IgD-negative memory B cell (primary cell): Measurements from ENCODE around the gene NAALADL2. TPM values are rescaled to one million over a fixed set of nuclear protein-coding genes. Genes with fewer than 3 reads are reported as not detected.
A peak's percentile ranks its signal among the peaks of the same experiment; 100 is the strongest.
"Not testable (repeated sequence)": the region's sequence is repeated elsewhere in the genome, so short reads cannot be mapped to it uniquely, and the experiment has no call there.

Experiments used
- H3K27ac Mint-ChIP-seq, 3 donors: one replicate each; pipeline ENCODE4 v1.8.0; 2020 to 2022; ENCODE audit warnings: mild to moderate bottlenecking in 3 of 3, mixed read lengths in 3 of 3, moderate library complexity in 1 of 3
- H3K27me3 Mint-ChIP-seq: one replicate; pipeline ENCODE4 v1.8.0; 2021; ENCODE audit warnings: mixed read lengths
- H3K36me3 Mint-ChIP-seq: one replicate; pipeline ENCODE4 v1.8.0; 2020; ENCODE audit warnings: mild to moderate bottlenecking, mixed read lengths
- H3K4me1 Mint-ChIP-seq, 3 donors: one replicate each; pipeline ENCODE4 v1.8.0; 2020 to 2022; ENCODE audit warnings: mixed read lengths in 3 of 3, mild to moderate bottlenecking in 1 of 3
- H3K4me3 Mint-ChIP-seq, 4 donors: one replicate each; pipeline ENCODE4 v1.8.0; 2020 to 2022; ENCODE audit warnings: mild to moderate bottlenecking in 4 of 4, mixed read lengths in 4 of 4, moderate library complexity in 3 of 4
- H3K9me3 Mint-ChIP-seq, 3 donors: one replicate each; pipeline ENCODE4 v1.8.0; 2020 to 2021; ENCODE audit warnings: mixed read lengths in 3 of 3, mild to moderate bottlenecking in 1 of 3
- polyA plus RNA-seq: library from polyadenylated mRNA; unstranded; fragments of 300-500 nt; fragmentation: Illumina TruSeq; gene quantifications from one replicate; pipeline ENCODE4 v1.2.3, GENCODE V29; 2021

Gene NAALADL2
- polyA plus RNA-seq, 1 donor from 2014 or later = not detected

- Mint-ChIP-seq H3K9me3 (peaks cover 4 to 10% (median 6%) of the 10 kb centered on the region in 3 donors), H3K27ac (no peak overlapping the region), H3K4me1 (no peaks in the 10 kb centered on the region), H3K4me3 (no peak overlapping the region), H3K36me3 (no peaks in the 10 kb centered on the region), H3K27me3 (no peaks in the 10 kb centered on the region)
Measured at GRCh38 chr3:175103298-175103697, 244.2 kb downstream of the NAALADL2 start.

GRCh38 chr3:175105066-175105465, 245.9 kb downstream of the NAALADL2 start:
- no peak overlapping the region for H3K4me3 Mint-ChIP-seq
- H3K9me3 Mint-ChIP-seq = peaks cover 2 to 9% (median 5%) of the 10 kb centered on the region in 3 donors
- no peaks in the 10 kb centered on the region for H3K27me3 Mint-ChIP-seq
- no peaks in the 10 kb centered on the region for H3K36me3 Mint-ChIP-seq
- H3K4me1 Mint-ChIP-seq = no peaks in the 10 kb centered on the region
- H3K27ac Mint-ChIP-seq = no peak overlapping the region

DNA sequence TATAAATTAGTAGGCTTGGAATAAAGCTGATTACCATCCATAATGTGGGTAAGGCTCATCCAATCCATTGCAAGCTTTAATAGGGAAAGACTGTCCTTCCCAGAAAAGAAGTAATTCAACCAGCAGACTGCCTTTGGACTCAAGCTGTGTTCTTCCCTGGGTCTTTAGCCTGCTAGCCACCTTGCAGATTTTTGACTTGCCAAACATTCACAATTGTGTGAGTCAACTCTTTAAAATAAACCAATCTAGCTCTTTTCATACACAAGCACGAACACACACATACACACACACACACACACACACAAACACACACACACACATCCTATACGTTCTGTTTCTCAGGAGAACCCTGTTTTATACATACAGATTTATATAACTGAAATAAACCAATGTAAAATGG, 248.1 kb downstream of the NAALADL2 start:
- no peaks in the 10 kb centered on the region for H3K36me3 Mint-ChIP-seq
- no peak overlapping the region for H3K4me3 Mint-ChIP-seq
- no peaks in the 10 kb centered on the region for H3K27me3 Mint-ChIP-seq
- H3K4me1 Mint-ChIP-seq = no peaks in the 10 kb centered on the region
- no peak overlapping the region for H3K27ac Mint-ChIP-seq
- H3K9me3 Mint-ChIP-seq = peaks cover 5 to 8% (median 8%) of the 10 kb centered on the region in 3 donors

DNA sequence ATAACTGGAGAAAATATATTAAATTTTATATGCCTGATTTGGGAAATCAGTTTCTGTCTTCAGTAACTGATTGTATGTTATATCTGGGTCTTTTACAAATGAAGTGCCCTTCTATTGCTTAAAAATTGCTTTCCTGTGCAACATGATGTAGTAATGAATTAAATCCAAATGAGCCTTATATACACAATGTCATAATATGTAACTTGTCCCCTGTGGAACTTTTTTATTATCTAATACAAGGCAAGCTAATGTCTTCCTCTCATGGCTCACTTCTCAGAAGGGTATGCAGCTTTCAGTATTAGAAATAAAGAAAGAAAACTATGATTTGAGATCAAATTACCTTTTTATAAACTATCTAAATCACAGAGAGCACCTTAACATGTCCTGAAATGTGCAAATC, 248.9 kb downstream of the NAALADL2 start:
- no peaks in the 10 kb centered on the region for H3K4me1 Mint-ChIP-seq
- no peaks in the 10 kb centered on the region for H3K27me3 Mint-ChIP-seq
- H3K4me3 Mint-ChIP-seq = no peak overlapping the region
- no peak overlapping the region for H3K27ac Mint-ChIP-seq
- H3K36me3 Mint-ChIP-seq = no peaks in the 10 kb centered on the region
- peaks cover 5 to 8% (median 8%) of the 10 kb centered on the region in 3 donors for H3K9me3 Mint-ChIP-seq

DNA sequence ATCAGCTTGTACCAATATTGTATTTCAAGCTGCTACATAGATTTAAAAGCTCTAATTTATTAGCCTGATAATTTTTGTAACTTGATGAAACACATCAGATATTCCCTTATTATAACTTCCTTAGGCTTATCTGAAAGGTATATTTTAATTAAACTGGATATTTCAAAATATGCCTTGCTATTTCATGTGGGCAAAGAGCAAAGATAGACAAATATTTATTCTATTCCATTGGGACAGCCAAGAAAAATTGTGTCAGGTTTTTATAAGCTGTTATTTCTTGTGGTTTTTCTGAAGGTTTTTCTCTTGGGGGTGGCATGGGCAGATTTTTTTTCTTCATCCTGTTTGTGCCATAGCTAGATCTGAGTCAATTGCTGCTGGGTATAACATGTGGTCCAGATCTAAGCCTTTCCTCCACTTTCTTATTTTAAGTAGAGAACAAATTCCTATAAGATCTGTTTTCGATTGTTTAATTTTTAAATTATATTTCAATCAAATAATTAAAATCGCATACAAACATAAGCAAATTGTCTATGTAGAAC, 249.5 kb downstream of the NAALADL2 start:
- Mint-ChIP-seq H3K4me1 (no peaks in the 10 kb centered on the region), H3K27me3 (no peaks in the 10 kb centered on the region), H3K36me3 (no peaks in the 10 kb centered on the region), H3K9me3 (peaks cover 3 to 6% (median 5%) of the 10 kb centered on the region in 3 donors), H3K4me3 (no peak overlapping the region), H3K27ac (no peak overlapping the region)

DNA sequence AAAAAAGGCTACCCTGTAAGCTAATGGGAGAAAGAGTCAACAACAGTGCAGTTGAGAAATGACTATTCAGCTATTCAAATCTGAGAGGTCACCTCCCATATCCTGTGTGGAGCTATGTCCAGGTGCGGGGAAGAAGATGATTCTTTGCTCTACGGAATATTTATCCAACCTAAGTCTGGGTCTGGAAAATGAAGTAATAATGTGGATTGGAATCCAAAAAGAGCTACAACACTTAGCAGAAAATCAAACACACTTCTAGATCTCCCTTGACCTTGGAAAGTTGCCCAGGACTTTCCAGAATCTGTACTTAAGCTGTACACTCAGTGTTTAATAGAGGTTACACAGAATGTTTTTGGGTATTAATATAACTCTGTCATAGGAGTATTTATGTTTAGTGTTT, 251.9 kb downstream of the NAALADL2 start:
- no peak overlapping the region for H3K27ac Mint-ChIP-seq
- no peaks in the 10 kb centered on the region for H3K27me3 Mint-ChIP-seq
- H3K36me3 Mint-ChIP-seq = no peaks in the 10 kb centered on the region
- no peak overlapping the region for H3K4me3 Mint-ChIP-seq
- H3K9me3 Mint-ChIP-seq = peaks cover 3 to 6% (median 3%) of the 10 kb centered on the region in 3 donors
- H3K4me1 Mint-ChIP-seq = no peaks in the 10 kb centered on the region

DNA sequence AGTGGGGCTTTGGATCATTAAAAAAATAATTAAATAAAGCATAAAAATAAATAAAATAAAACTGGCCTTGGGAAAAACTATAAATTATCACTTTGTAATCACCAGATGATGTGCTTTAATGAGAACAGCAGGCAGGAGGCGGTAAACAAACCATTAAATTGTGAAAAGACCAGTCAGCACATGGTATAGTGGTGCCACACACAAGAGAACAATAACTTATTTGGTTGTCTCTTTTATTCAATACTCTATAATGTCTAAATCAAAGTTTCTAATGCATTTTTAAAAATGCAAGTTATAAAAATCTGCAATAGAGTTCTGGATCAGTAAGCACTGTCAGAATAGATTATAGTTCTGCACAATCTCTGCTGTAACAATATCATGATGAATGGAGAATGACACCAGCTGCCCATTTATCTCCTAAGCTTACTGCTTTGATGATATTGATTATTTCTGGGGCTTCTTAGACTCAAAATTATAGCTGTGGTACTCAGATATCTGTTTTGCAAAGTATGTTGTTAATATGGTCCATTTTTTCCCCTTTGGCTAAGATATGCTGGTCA, 259.3 kb downstream of the NAALADL2 start:
- no peaks in the 10 kb centered on the region for H3K36me3 Mint-ChIP-seq
- H3K4me3 Mint-ChIP-seq = no peak overlapping the region
- no peak overlapping the region for H3K27ac Mint-ChIP-seq
- H3K27me3 Mint-ChIP-seq = no peaks in the 10 kb centered on the region
- peaks cover under 1 to 2% (median 2%) of the 10 kb centered on the region in 3 donors for H3K9me3 Mint-ChIP-seq
- H3K4me1 Mint-ChIP-seq = no peaks in the 10 kb centered on the region

DNA sequence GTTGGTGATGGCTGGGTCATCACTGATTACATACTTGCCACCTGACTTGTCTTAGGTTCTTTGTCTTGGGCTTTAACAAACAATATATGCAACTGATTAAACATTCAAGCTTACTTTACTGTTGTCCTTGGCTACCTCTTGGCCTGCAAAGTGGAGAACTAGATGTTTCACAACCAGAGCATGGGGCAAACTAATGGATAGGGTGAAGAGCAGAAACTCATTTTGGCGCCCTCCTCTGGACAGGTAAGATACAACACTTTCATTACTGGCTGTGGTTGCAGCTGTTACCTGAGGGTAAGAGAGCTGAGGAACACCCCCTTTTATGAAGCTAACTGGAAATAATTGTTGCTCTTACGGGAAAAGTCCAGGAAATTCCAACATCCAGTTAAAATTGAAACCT, 262.1 kb downstream of the NAALADL2 start:
- no peak overlapping the region for H3K4me3 Mint-ChIP-seq
- no peaks in the 10 kb centered on the region for H3K27me3 Mint-ChIP-seq
- H3K9me3 Mint-ChIP-seq = peaks cover 2 to 12% (median 4%) of the 10 kb centered on the region in 3 donors
- no peak overlapping the region for H3K27ac Mint-ChIP-seq
- H3K36me3 Mint-ChIP-seq = no peaks in the 10 kb centered on the region
- no peaks in the 10 kb centered on the region for H3K4me1 Mint-ChIP-seq

DNA sequence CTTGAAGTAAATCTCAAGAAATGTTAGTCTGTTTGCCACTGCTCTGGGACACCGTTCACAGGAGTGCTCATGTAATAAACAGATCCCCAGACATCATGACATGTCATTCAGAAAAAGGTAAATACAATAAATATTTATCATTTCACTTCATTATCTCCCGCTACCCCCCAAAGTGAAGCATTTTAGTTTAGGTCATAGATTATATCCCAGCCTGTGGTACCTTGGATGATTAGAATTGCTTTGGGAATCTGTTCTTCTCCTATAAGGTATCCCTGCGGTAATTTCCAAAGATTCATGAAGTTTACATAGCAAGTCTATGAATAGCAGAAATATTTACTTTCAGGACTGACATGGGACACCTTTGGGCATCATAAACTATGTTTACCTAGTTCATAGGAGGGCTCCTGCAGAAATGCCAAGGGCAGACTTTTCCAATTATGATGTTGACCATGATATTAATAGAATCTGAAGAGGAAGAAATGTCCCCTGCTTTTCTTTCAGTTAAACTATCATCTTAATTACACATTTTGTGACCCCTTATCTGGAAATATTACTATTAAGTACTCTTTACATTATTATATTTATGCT, 268.0 kb downstream of the NAALADL2 start:
- no peak overlapping the region for H3K27ac Mint-ChIP-seq
- H3K27me3 Mint-ChIP-seq = no peaks in the 10 kb centered on the region
- no peak overlapping the region for H3K4me3 Mint-ChIP-seq
- no peaks in the 10 kb centered on the region for H3K36me3 Mint-ChIP-seq
- H3K9me3 Mint-ChIP-seq = peaks cover 3 to 12% (median 4%) of the 10 kb centered on the region in 3 donors
- H3K4me1 Mint-ChIP-seq = no peaks in the 10 kb centered on the region

GRCh38 chr3:175129126-175129525, 270.0 kb downstream of the NAALADL2 start:
- Mint-ChIP-seq H3K4me3 (no peak overlapping the region), H3K4me1 (no peaks in the 10 kb centered on the region), H3K36me3 (peaks cover 2% of the 10 kb centered on the region), H3K27me3 (no peaks in the 10 kb centered on the region), H3K9me3 (peaks cover 2 to 6% (median 3%) of the 10 kb centered on the region in 3 donors), H3K27ac (no peak overlapping the region)

GRCh38 chr3:175129571-175129970, 270.4 kb downstream of the NAALADL2 start:
- no peak overlapping the region for H3K4me3 Mint-ChIP-seq
- peaks cover 2% of the 10 kb centered on the region for H3K36me3 Mint-ChIP-seq
- peaks cover 0 to 8% (median 2%) of the 10 kb centered on the region in 3 donors for H3K9me3 Mint-ChIP-seq
- no peak overlapping the region for H3K27ac Mint-ChIP-seq
- H3K27me3 Mint-ChIP-seq = no peaks in the 10 kb centered on the region
- H3K4me1 Mint-ChIP-seq = no peaks in the 10 kb centered on the region

GRCh38 chr3:175131866-175132265, 272.7 kb downstream of the NAALADL2 start:
- H3K27ac Mint-ChIP-seq, H3K36me3 Mint-ChIP-seq, H3K27me3 Mint-ChIP-seq, H3K4me1 Mint-ChIP-seq, H3K4me3 Mint-ChIP-seq, H3K9me3 Mint-ChIP-seq: not testable (repeated sequence)

- not testable (repeated sequence) for H3K36me3 Mint-ChIP-seq, H3K27ac Mint-ChIP-seq, H3K9me3 Mint-ChIP-seq, H3K27me3 Mint-ChIP-seq, H3K4me1 Mint-ChIP-seq, H3K4me3 Mint-ChIP-seq
Measured at GRCh38 chr3:175132706-175133105, 273.6 kb downstream of the NAALADL2 start.

DNA sequence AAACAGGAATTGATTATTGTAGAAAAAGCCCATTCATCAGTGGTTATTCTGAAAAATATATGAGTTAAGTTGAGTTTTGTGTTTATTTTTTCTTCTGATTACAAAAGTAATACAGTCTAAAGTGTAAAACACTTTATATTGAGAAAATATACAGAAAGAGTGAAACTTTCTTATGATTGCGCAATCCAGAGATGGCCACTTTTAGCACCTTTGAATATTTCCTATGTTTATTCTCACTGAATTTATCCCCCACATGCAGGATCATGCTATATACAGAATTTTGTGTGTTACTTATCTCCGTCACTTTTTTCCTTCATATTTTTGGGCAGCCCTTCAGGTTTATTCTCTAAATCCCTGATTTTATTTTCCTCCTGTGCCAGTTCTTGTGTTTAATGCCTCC, 285.2 kb downstream of the NAALADL2 start:
- Mint-ChIP-seq H3K4me1 (no peaks in the 10 kb centered on the region), H3K27ac (peak overlapping the region in 1 of 3 donors; percentile 36), H3K36me3 (peaks cover 2% of the 10 kb centered on the region), H3K9me3 (peaks cover 2 to 13% (median 4%) of the 10 kb centered on the region in 3 donors), H3K27me3 (no peaks in the 10 kb centered on the region), H3K4me3 (no peak overlapping the region)

GRCh38 chr3:175146258-175146657, 287.1 kb downstream of the NAALADL2 start:
- peaks cover 2 to 8% (median 4%) of the 10 kb centered on the region in 3 donors for H3K9me3 Mint-ChIP-seq
- no peak overlapping the region for H3K4me3 Mint-ChIP-seq
- no peaks in the 10 kb centered on the region for H3K4me1 Mint-ChIP-seq

GRCh38 chr3:175149675-175150074, 290.5 kb downstream of the NAALADL2 start:
- Mint-ChIP-seq H3K27ac (no peak overlapping the region), H3K4me1 (no peaks in the 10 kb centered on the region), H3K27me3 (no peaks in the 10 kb centered on the region), H3K9me3 (peaks cover 0 to 10% (median 4%) of the 10 kb centered on the region in 3 donors), H3K4me3 (no peak overlapping the region), H3K36me3 (peaks cover 2% of the 10 kb centered on the region)

More at GRCh38 chr3:175146258-175146657, 287.1 kb downstream of the NAALADL2 start:
- Mint-ChIP-seq H3K27ac (no peak overlapping the region), H3K36me3 (peaks cover 2% of the 10 kb centered on the region), H3K27me3 (no peaks in the 10 kb centered on the region)
